Measurements from ENCODE around the gene DMD. TPM values are rescaled to one million over a fixed set of nuclear protein-coding genes. Genes with fewer than 3 reads are reported as not detected.

DMD gene
- total RNA-seq, 1 experiment from 2014 or later, result 47.2 TPM

DNA sequence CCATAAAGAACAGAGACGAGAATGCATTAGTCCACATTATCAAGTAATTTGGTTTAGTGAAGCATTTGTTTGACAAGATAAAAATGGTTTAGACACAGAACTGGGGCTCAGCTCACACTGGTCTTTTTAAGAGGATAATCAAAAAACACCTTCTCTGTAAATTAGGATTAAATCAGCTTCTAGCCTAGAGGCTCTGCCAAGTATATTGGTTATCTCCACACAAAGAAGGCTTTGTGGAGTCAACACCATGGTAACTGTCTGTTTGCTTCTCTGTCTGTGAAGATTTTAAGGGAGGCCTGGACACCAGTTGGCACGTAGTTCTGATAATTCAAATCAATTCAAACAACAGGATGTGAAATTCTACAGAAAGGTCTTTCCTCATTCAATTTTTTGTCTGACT is 687.0 kb downstream of the DMD start:
- BruUV-seq (replicated peaks), result no TSS peak
- no peaks in the 10 kb centered on the region for H3K36me3 ChIP-seq (ENCODE audit: control insufficient read depth, insufficient read depth, low read length)
- H3K4me1 ChIP-seq, result peaks cover 14% of the 10 kb centered on the region; the same call in 1 of the 2 replicates
- Mint-ChIP-seq H3K27ac (ENCODE audit: unreplicated experiment) (no peak overlapping the region), H3K4me1 (ENCODE audit: low read depth, unreplicated experiment) (peaks cover 10% of the 10 kb centered on the region), H3K9me3 (ENCODE audit: unreplicated experiment) (peaks cover 9% of the 10 kb centered on the region), H3K4me3 (ENCODE audit: unreplicated experiment) (no peak overlapping the region), H3K27me3 (ENCODE audit: insufficient read depth, unreplicated experiment) (no peaks in the 10 kb centered on the region), H3K36me3 (ENCODE audit: insufficient read depth, unreplicated experiment) (peaks cover 14% of the 10 kb centered on the region)
- TF ChIP-seq, protein P1, sequence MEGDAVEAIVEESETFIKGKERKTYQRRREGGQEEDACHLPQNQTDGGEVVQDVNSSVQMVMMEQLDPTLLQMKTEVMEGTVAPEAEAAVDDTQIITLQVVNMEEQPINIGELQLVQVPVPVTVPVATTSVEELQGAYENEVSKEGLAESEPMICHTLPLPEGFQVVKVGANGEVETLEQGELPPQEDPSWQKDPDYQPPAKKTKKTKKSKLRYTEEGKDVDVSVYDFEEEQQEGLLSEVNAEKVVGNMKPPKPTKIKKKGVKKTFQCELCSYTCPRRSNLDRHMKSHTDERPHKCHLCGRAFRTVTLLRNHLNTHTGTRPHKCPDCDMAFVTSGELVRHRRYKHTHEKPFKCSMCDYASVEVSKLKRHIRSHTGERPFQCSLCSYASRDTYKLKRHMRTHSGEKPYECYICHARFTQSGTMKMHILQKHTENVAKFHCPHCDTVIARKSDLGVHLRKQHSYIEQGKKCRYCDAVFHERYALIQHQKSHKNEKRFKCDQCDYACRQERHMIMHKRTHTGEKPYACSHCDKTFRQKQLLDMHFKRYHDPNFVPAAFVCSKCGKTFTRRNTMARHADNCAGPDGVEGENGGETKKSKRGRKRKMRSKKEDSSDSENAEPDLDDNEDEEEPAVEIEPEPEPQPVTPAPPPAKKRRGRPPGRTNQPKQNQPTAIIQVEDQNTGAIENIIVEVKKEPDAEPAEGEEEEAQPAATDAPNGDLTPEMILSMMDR (IDR thresholded peaks at IDR 0.05; ENCODE audit: insufficient read depth in 1 of 2, low read depth in 1 of 2, low read length in 1 of 2, severe bottlenecking in 1 of 2, unreplicated experiment in 1 of 2), result no peak
- CTCF ChIA-PET, result no interaction called here
- H3K27me3 ChIP-seq (replicated peaks; ENCODE audit: control insufficient read depth, insufficient read depth, low read length), result no peaks in the 10 kb centered on the region
- DNase-seq, result no peak
- intact Hi-C loops (cut with micrococcal nuclease; ENCODE audit: unreplicated experiment), result no loop called here
- no peaks in the 10 kb centered on the region for H3K9me3 ChIP-seq
- H3K4me3 ChIP-seq (ENCODE audit: low read depth, low read length), result no peak overlapping the region
- POLR2A ChIA-PET, result no interaction called here

DNA sequence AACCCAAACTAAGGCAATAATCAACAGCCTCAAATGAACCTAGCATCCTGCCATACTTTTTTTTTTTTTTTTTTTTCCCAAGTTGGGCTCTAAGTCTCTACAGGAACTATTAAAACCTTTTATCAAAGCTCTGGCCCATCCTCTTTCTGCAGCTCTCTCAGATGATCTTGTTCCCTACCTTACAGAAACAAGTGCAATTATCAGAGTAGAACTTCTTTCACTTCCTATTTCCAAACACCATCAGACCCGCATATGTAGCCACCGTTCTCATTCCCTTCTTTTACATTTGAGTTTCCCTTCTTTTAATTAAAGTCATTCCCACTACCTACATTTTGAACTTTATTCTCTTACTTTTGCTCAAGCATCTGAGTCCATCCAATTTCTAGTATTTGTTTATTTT is 690.6 kb downstream of the DMD start:
- no peaks in the 10 kb centered on the region for H3K36me3 ChIP-seq (ENCODE audit: control insufficient read depth, insufficient read depth, low read length)
- TF ChIP-seq, protein P1 (IDR thresholded peaks at IDR 0.05; ENCODE audit: insufficient read depth in 1 of 2, low read depth in 1 of 2, low read length in 1 of 2, severe bottlenecking in 1 of 2, unreplicated experiment in 1 of 2), result no peak
- Mint-ChIP-seq H3K9me3 (ENCODE audit: unreplicated experiment) (peaks cover 9% of the 10 kb centered on the region), H3K27ac (ENCODE audit: unreplicated experiment) (no peak overlapping the region), H3K36me3 (ENCODE audit: insufficient read depth, unreplicated experiment) (peaks cover 14% of the 10 kb centered on the region), H3K4me1 (ENCODE audit: low read depth, unreplicated experiment) (peaks cover 10% of the 10 kb centered on the region), H3K4me3 (ENCODE audit: unreplicated experiment) (no peak overlapping the region), H3K27me3 (ENCODE audit: insufficient read depth, unreplicated experiment) (no peaks in the 10 kb centered on the region)
- no peaks in the 10 kb centered on the region for H3K4me1 ChIP-seq
- H3K4me3 ChIP-seq (ENCODE audit: low read depth, low read length), result no peak overlapping the region
- H3K9me3 ChIP-seq, result no peaks in the 10 kb centered on the region
- ChIA-PET CTCF (no interaction called here), POLR2A (no interaction called here)
- intact Hi-C loops (cut with micrococcal nuclease; ENCODE audit: unreplicated experiment), result no loop called here
- no TSS peak for BruUV-seq (replicated peaks)
- DNase-seq, result no peak
- no peaks in the 10 kb centered on the region for H3K27me3 ChIP-seq (replicated peaks; ENCODE audit: control insufficient read depth, insufficient read depth, low read length)

DNA sequence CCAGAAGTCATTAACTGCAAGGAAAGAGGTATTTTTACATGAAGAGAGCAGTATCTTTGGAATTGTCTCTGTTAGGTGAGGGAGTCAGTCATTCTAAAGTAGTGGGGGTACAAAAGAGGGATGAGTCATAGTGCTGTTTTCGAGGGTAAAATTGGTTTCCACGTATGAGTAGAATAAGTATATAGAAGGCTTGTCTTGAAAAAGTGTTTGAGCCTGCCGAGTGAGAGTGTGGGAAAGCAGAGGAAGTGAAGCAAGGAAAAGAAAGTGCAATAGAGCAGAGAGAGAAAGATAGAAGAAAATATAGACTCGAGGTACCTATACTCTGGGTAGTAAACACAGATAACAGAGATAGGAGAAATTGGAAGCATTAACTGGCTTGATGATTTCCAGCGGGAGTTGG is 696.4 kb downstream of the DMD start:
- no peak overlapping the region for H3K4me3 ChIP-seq (ENCODE audit: low read depth, low read length)
- peaks cover 7% of the 10 kb centered on the region for H3K36me3 Mint-ChIP-seq (ENCODE audit: insufficient read depth, unreplicated experiment)
- ChIA-PET POLR2A (no interaction called here), CTCF (no interaction called here)
- DNase-seq, result no peak
- H3K4me3 Mint-ChIP-seq (ENCODE audit: unreplicated experiment), result no peak overlapping the region
- H3K4me1 Mint-ChIP-seq (ENCODE audit: low read depth, unreplicated experiment), result peaks cover 7% of the 10 kb centered on the region
- H3K36me3 ChIP-seq (ENCODE audit: control insufficient read depth, insufficient read depth, low read length), result no peaks in the 10 kb centered on the region
- intact Hi-C loops (cut with micrococcal nuclease; ENCODE audit: unreplicated experiment), result no loop called here
- H3K4me1 ChIP-seq, result no peaks in the 10 kb centered on the region
- no peaks in the 10 kb centered on the region for H3K27me3 Mint-ChIP-seq (ENCODE audit: insufficient read depth, unreplicated experiment)
- H3K9me3 ChIP-seq, result no peaks in the 10 kb centered on the region
- H3K27me3 ChIP-seq (replicated peaks; ENCODE audit: control insufficient read depth, insufficient read depth, low read length), result no peaks in the 10 kb centered on the region
- H3K27ac Mint-ChIP-seq (ENCODE audit: unreplicated experiment), result no peak overlapping the region
- no peaks in the 10 kb centered on the region for H3K9me3 Mint-ChIP-seq (ENCODE audit: unreplicated experiment)
- no TSS peak for BruUV-seq (replicated peaks)
- TF ChIP-seq, protein P1 (IDR thresholded peaks at IDR 0.05; ENCODE audit: insufficient read depth in 1 of 2, low read depth in 1 of 2, low read length in 1 of 2, severe bottlenecking in 1 of 2, unreplicated experiment in 1 of 2), result no peak

Data from Caco-2 (cell line).